Measurements from ENCODE around the gene CLDN15. TPM values are rescaled to one million over a fixed set of nuclear protein-coding genes. Genes with fewer than 3 reads are reported as not detected.
"Not testable (repeated sequence)": the region's sequence is repeated elsewhere in the genome, so short reads cannot be mapped to it uniquely, and the experiment has no call there.

CLDN15 gene, protein sequence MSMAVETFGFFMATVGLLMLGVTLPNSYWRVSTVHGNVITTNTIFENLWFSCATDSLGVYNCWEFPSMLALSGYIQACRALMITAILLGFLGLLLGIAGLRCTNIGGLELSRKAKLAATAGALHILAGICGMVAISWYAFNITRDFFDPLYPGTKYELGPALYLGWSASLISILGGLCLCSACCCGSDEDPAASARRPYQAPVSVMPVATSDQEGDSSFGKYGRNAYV
- 10 to 100 TPM; 14.6 to 23.7 (median 15.9) TPM for total RNA-seq
- long read RNA-seq, donor 1, transcript CLDN15-201 (5 exons, 1,370 nt): major isoform, 6 of 13 reads
- long read RNA-seq, donor 1, partial matches to known transcripts: 0 of 13 reads
- long read RNA-seq, donor 1, other reads (novel, unspliced or antisense): 5 of 13 reads
- long read RNA-seq, donor 2, partial matches to known transcripts: 7 of 13 reads
- long read RNA-seq, donor 2, other reads (novel, unspliced or antisense): 1 of 13 reads

DNA sequence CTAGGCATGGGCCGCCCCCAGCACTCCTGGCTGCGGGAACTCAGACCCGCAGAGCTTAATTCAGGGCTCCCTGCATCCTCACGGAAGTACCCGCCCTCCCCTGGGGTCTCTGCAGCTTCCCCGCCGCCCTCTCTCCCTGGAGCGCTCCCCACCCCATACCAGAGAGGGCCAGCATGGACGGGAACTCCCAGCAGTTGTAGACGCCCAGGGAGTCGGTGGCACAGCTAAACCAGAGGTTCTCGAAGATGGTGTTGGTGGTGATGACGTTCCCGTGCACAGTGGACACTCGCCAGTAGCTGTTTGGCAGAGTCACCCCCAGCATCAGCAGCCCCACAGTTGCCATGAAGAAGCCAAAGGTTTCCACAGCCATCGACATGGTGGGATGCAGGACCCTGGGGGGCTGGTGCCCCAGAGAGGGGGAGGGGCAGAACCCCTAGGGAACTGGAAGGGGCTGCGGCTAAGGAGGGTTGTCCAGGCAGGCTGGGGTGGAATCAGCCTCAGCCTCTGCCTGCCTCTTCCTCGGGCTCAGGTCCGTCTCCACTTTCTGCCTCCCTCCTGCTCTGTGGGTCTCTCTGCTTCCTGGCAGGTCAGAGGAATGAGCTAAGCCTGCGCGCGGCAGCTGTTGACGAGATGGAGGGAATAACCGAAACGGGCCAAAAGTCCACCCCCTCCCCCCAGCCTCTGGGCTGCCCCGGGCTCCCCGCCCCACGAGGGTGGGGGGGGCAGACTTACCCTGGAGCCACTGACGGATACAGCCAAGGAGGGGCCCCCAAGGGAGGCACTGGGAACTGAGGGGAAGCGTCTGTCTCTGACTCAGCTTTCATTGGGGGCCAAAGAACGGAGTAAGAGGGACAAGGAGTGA lies at the start of gene CLDN15:
TSS of gene CLDN15 (minus strand) at position 597 of the 862 bp plus-strand sequence. CDS start at position 376, 221 bp downstream.
- Histone ChIP-seq H3K36me3 (ENCODE audit: low read depth) (no peaks in the 10 kb centered on the region), H3K4me3 (no peak within 1 kb of the TSS), H3K4me1 (ENCODE audit: low read depth) (peaks cover 22% of the 10 kb centered on the region), H3K9me3 (no peaks in the 10 kb centered on the region)
- intact Hi-C loops (cut with DNase I, micrococcal nuclease): no loop called here
- ATAC-seq: peak; percentile 66
- TF ChIP-seq, protein P1, sequence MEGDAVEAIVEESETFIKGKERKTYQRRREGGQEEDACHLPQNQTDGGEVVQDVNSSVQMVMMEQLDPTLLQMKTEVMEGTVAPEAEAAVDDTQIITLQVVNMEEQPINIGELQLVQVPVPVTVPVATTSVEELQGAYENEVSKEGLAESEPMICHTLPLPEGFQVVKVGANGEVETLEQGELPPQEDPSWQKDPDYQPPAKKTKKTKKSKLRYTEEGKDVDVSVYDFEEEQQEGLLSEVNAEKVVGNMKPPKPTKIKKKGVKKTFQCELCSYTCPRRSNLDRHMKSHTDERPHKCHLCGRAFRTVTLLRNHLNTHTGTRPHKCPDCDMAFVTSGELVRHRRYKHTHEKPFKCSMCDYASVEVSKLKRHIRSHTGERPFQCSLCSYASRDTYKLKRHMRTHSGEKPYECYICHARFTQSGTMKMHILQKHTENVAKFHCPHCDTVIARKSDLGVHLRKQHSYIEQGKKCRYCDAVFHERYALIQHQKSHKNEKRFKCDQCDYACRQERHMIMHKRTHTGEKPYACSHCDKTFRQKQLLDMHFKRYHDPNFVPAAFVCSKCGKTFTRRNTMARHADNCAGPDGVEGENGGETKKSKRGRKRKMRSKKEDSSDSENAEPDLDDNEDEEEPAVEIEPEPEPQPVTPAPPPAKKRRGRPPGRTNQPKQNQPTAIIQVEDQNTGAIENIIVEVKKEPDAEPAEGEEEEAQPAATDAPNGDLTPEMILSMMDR (IDR thresholded peaks at IDR 0.05): no peak
- peak; percentile 84 to 89 (median 88) for DNase-seq

DNA sequence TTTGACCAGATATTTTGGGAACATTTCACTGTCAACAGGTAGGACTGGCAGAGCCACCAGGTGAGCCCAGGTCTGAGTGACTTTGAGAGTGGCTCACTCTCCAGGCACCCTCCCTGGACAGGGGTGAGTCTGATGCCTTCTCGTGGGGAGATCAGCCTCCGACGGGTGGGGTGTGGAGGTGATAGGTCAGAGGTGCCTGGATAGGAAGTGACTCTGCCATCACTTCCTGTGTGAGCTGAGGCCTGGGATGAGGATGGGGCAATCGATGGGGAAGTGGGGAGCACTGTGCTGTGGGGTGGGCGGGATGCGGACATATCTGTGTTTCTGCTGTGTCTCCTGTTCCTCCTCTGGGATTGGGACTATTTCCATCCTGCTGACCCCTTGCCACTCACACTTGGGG lies 49.4 kb upstream of the CLDN15 start:
- ATAC-seq: no peak
- intact Hi-C loops (cut with DNase I, micrococcal nuclease): loop anchor here in 1 of 2 donors (10.0 kb wide), 1 partner anchor 132 kb away; the partner anchor contains the start of gene AP1S1
- H3K36me3 ChIP-seq (ENCODE audit: low read depth): no peaks in the 10 kb centered on the region
- no peaks in the 10 kb centered on the region for H3K4me1 ChIP-seq (ENCODE audit: low read depth)
- H3K4me3 ChIP-seq: no peak overlapping the region
- TF ChIP-seq, protein P1 (IDR thresholded peaks at IDR 0.05): no peak
- no peaks in the 10 kb centered on the region for H3K9me3 ChIP-seq
- peak in 1 of 3 donors; percentile 27 for DNase-seq

DNA sequence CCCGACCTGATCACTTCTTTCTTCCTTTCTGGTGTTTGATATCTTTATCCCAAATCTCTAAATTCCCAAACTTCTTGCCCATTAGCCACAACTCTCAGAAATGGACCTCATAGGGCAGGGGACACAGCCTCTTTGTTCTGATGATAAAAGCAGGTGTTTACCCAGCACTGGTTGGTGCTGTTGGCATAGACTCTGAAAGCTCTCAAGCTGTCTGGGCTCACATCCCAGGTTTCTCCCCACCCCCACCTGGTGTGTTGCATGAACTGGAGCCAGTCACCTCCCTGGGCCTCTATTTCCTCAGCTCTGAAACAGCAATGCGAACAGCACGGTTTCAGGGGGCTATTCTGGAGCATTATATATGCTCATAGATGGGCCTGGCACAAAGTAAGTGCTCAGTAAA lies 48.3 kb upstream of the CLDN15 start:
- DNase-seq: peak in 1 of 3 donors; percentile 1

DNA sequence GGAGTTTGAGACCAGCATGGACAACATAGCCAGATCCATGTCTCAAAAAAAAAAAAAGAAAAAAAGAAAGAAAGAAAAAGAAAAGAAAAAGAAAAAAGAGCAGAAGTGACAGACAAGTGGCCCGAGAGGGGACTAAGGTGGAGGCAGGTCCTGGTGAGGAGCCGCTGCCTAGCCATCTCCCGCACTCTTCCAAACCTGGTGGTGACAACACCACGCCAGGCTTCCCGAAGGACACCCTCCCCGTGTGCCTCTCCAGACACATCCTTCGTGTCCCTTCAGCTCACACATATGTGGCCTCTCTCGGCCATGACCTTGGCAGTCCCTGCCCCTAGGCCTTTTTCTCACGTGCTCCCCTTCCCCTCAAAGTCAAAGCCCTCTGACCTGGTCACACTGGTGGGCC lies 47.6 kb upstream of the CLDN15 start:
- ATAC-seq (no peak), DNase-seq (no peak)
- TF ChIP-seq, protein P1 (IDR thresholded peaks at IDR 0.05): no peak
- Histone ChIP-seq H3K9me3 (no peaks in the 10 kb centered on the region), H3K4me3 (no peak overlapping the region), H3K36me3 (ENCODE audit: low read depth) (no peaks in the 10 kb centered on the region), H3K4me1 (ENCODE audit: low read depth) (no peaks in the 10 kb centered on the region)
- intact Hi-C loops (cut with DNase I, micrococcal nuclease): loop anchor here in 1 of 2 donors (10.0 kb wide), 1 partner anchor 130 kb away; the partner anchor contains the start of gene AP1S1

More for the DNA sequence above, 48.3 kb upstream of the CLDN15 start:
- not testable (repeated sequence) for H3K4me1 ChIP-seq (ENCODE audit: low read depth); H3K36me3 ChIP-seq (ENCODE audit: low read depth); ATAC-seq; H3K4me3 ChIP-seq; H3K9me3 ChIP-seq
- intact Hi-C loops (cut with DNase I, micrococcal nuclease): loop anchor here in 1 of 2 donors (10.0 kb wide), 1 partner anchor 131 kb away; the partner anchor contains the start of gene AP1S1

DNA sequence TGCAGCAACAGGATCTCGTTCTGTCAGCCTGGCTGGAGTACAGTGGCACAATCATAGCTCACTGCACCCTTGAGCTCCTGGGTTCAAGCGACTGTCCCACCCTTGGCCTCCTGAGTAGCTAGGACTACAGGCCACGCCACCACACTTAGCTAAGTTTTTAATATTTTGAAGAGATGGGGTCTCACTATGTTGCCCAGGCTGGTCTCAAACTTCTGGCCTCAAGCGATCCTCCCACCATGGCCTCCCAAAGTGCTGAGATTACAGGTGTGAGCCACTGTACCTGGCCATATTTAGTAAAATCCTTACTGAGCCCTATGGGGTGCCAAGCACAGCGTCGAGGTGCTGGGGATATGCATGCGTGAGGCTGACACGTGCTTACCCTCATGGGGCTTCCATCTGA lies 43.3 kb upstream of the CLDN15 start:
- not testable (repeated sequence) for H3K9me3 ChIP-seq; DNase-seq; H3K4me3 ChIP-seq; H3K4me1 ChIP-seq (ENCODE audit: low read depth); H3K36me3 ChIP-seq (ENCODE audit: low read depth); ATAC-seq
- intact Hi-C loops (cut with DNase I, micrococcal nuclease): loop anchor here in 1 of 2 donors (10.0 kb wide), 1 partner anchor 126 kb away; the partner anchor contains the start of gene AP1S1

DNA sequence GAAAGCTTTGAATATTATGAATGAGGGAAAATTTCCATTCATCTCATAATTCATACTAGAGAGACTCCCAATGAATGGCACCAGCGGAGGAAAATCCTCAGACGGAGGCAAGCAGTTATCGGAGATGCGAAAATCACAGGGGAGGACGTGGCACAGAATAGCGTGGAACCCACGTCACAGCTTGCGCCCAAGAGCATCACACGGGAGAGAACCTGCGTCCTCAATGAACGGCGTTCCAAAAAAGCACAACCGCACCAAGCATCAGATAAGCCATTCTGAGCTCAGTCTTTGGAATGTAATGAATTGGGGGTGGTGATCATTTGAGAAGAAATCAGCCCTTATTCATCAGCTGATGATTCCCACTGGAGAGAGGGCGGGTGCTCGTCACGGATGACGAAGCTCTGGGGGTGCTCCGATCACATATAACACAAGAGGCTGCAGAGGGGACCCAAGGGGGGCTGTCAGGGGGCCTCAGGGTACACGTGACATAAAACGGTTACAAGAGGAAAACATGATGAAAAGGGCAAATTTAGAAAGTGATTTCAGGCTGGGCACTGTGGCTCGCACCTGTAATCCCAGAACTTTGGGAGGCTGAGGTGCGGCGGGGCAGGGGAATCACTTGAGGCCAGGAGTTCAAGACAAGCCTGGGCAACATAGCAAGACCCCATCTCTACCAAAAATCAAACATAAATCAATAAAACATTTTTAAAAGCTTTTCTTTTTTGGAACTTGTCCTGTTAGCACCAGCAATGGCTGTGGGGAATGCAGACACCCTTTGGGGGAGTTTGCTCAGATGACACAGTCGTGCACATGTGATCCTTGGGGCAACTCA lies 41.1 kb upstream of the CLDN15 start:
- DNase-seq: no peak
- Histone ChIP-seq H3K4me1 (ENCODE audit: low read depth) (no peaks in the 10 kb centered on the region), H3K9me3 (no peaks in the 10 kb centered on the region), H3K4me3 (no peak overlapping the region), H3K36me3 (ENCODE audit: low read depth) (no peaks in the 10 kb centered on the region)
- intact Hi-C loops (cut with DNase I, micrococcal nuclease): no loop called here
- TF ChIP-seq, protein P1 (IDR thresholded peaks at IDR 0.05): no peak
- no peak for ATAC-seq
